COLO668 (cell line): Measurements from ENCODE around the gene IGF2.
"Not testable (repeated sequence)": the region's sequence is repeated elsewhere in the genome, so short reads cannot be mapped to it uniquely, and the experiment has no call there.

Experiments used
- DNase-seq: peaks from one replicate; lab custom pipeline; 2025; ENCODE audit not compliant: unreplicated experiment; lab: John Stamatoyannopoulos, UW

IGF2 gene

GRCh38 chr11:2124736-2125484 lies 14.3 kb downstream of the IGF2 start:
- not testable (repeated sequence) for DNase-seq

- no peak for DNase-seq
These were observed 15.6 kb downstream of the IGF2 start for GRCh38 chr11:2123628-2123960.

- DNase-seq: no peak
These were observed 16.1 kb downstream of the IGF2 start for GRCh38 chr11:2122907-2123627.

DNA sequence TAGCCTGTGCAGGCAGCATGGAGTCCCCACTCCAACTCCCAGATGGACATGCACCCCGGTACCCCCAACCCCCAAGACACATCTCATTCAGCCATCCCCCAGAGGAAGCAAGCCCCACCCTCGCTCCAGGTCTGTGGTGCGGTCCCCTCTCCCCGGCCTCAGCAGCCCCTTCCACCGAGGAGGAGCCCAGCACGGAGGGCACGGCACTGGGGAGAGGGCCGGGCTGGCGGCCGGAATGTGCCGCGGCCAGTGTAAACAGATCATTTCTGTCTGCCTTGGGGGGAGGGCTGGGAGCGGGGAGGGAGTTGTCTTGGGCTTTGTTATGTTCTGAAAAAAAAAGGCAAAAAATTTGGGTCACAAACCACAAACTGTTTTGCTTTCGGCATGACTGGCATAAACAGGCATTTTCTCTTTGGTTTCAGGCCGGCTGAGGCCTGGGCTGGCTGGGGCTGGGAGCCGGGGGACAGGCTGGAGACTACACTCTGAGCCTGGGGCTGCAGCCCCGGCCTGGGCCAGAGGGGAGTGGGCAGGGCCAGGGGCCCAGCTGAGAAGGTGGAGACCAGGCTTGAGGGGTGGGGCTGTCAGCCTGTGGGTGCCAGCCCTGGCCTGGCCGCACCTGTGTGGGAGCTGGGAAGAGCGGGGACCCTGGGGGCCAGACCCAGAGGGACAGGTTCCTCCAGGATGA lies 16.8 kb downstream of the IGF2 start:
- DNase-seq: no peak

GRCh38 chr11:2121227-2122130 lies 17.7 kb downstream of the IGF2 start:
- DNase-seq: no peak

GRCh38 chr11:2120359-2121100 lies 18.7 kb downstream of the IGF2 start:
- DNase-seq: no peak

GRCh38 chr11:2118677-2119076 lies 20.5 kb downstream of the IGF2 start:
- DNase-seq: no peak

DNA sequence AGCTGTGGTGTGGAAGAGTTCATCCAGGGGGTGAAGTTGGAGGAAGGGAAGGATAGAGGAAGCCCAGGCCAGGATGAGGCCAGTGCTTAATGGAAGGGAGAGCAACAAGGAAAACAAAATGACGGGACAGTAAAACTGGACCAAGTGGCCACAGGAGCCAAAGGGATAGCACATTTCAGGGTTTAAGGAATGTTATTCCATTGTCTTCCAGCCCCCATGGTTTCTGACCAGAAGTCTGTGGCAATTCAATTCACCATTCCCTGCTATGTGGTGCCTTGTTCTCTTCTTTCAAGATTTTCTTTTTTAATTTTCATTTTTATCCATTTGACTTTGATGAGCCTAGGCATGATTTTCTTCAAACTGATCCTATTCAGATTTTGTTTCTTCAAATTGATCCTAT lies 22.5 kb downstream of the IGF2 start:
- DNase-seq: no peak

DNA sequence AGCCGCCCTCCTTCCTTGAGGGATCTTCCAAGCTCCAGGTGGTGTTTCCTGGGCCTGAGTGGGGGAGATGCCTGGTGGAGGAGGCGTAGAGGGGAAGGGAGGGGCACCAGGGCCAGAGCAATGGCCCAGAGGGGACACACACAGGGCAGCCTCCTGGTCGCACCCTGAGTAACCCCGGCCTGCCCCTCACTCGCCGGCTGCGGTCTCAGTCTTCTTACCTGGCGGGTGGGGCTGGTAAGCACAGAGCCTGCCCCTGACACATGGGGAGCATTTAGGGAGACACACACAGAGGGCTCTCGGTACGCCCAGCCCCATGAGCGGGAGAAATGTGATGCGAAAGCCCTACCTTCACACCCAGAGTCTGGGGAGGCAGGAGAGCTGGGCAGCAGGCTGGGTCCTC lies 23.9 kb downstream of the IGF2 start:
- DNase-seq: no peak

GRCh38 chr11:2114430-2115241 lies 24.6 kb downstream of the IGF2 start:
- DNase-seq: no peak

GRCh38 chr11:2113776-2114175 lies 25.4 kb downstream of the IGF2 start:
- DNase-seq: no peak

DNA sequence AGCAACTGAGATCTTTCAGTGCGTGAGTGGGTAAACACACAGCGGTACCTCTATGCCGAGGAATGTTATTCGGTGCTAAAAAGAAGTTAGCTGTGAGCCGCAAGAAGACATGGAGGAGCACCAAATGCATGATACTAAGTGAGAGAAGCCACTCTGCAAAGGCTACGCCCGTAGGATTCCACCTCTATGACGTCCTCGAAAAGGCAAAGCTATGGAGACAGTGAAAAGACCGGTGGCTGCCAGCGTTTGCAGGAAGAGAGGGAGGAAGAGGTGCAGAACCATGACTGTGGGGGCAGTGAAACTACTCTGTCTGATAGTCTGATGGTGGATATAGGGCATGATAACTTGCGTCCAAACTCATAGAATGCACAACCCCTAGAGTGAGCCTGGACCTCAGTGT lies 28.7 kb downstream of the IGF2 start:
- no peak for DNase-seq

- no peak for DNase-seq
These were observed 29.6 kb downstream of the IGF2 start for GRCh38 chr11:2109541-2110019.

GRCh38 chr11:2108675-2109491 lies 30.3 kb downstream of the IGF2 start:
- no peak for DNase-seq

DNA sequence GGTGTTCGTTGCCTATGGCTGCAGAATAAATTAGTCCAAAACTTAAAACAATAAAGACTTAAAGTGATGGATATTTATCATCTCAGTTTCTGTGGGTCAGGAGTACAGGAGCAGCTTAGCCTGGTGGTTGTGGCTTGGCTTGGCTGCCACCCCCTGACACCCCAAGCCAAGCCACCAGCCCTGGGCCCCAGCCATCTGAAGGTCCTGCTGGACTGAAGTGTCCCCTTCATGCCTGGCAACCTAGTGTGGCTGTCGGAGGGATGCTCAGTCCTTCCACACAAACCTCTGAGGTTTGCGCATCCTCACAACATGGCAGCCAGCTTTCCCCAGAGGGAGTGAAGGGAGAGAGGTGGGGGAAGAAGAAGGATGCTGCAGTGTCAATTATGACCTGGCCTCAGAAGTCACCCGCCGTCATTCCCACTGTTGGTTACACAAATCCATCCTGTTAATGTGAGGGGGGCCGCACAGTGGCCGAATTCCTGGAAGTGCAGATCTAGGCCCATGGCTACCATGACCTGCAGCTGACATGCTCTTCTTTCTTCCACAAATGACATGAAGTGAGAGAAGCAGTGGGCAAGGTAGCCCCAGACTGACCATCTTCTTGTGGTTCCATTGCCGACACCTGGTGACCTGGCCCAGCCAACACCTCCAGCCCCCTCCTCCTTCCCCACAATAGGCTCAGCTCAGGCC lies 31.1 kb downstream of the IGF2 start:
- no peak for DNase-seq

DNA sequence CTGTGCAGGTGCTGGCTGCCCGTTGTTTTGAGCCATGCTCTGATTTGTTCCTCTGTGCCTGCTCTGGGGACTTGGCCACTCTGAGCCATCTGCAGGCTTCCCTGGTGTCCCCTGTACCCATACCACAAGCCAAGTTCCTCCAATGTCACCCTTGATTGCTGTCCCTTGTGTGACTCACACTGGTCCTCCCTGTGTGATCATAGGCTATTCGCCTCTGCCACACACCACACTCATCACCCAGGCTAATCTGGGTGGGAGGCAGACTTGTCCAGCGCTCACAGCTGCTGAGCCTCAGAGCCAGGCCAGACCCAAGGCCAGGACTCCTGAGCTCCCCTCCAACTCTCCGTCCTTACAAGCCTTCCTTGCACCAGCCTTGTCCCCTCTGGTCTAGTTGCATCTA lies 31.7 kb downstream of the IGF2 start:
- DNase-seq: no peak

- DNase-seq: no peak
These were observed 32.5 kb downstream of the IGF2 start for GRCh38 chr11:2106583-2107209.

GRCh38 chr11:2105511-2105910 lies 33.7 kb downstream of the IGF2 start:
- DNase-seq: no peak
